GM21390 (cell line): ENCODE data around the gene TFAP2D.

Experiments used
- ATAC-seq: cut with Tn5 transposase; IDR thresholded peaks from one replicate; pipeline ENCODE4 v1.9.1; 2021; ENCODE audit not compliant: unreplicated experiment

Gene TFAP2D

GRCh38 chr6:50718566-50718965, 5.2 kb downstream of the TFAP2D start:
- ATAC-seq: no peak

GRCh38 chr6:50720623-50721022, 7.3 kb downstream of the TFAP2D start:
- ATAC-seq: no peak

- no peak for ATAC-seq
These were observed 8.7 kb downstream of the TFAP2D start for GRCh38 chr6:50721978-50722377.

- no peak for ATAC-seq
These were observed 9.7 kb downstream of the TFAP2D start for GRCh38 chr6:50722829-50723554.

GRCh38 chr6:50724381-50725124, 11.2 kb downstream of the TFAP2D start:
- no peak for ATAC-seq

GRCh38 chr6:50734488-50734887, 21.2 kb downstream of the TFAP2D start:
- no peak for ATAC-seq

- ATAC-seq: no peak
These were observed 28.8 kb downstream of the TFAP2D start for GRCh38 chr6:50742161-50742560.

GRCh38 chr6:50744976-50745375, 31.6 kb downstream of the TFAP2D start:
- ATAC-seq: no peak

GRCh38 chr6:50762798-50763197, 49.5 kb downstream of the TFAP2D start:
- ATAC-seq: no peak

GRCh38 chr6:50778696-50779095, 65.4 kb downstream of the TFAP2D start:
- no peak for ATAC-seq

- ATAC-seq: no peak
These were observed 67.1 kb downstream of the TFAP2D start for GRCh38 chr6:50780382-50780781.

- ATAC-seq: no peak
These were observed 72.6 kb downstream of the TFAP2D start for GRCh38 chr6:50785921-50786320.

GRCh38 chr6:50791900-50792508, 78.7 kb downstream of the TFAP2D start:
- ATAC-seq: peak; percentile 77

- no peak for ATAC-seq
These were observed 79.4 kb downstream of the TFAP2D start for GRCh38 chr6:50792771-50793170.

GRCh38 chr6:50795574-50795973, 82.2 kb downstream of the TFAP2D start:
- ATAC-seq: no peak

- ATAC-seq: no peak
These were observed 91.0 kb downstream of the TFAP2D start for GRCh38 chr6:50804283-50804682.

GRCh38 chr6:50807035-50807434, 93.7 kb downstream of the TFAP2D start:
- no peak for ATAC-seq

GRCh38 chr6:50815436-50816114, 102.2 kb downstream of the TFAP2D start:
- ATAC-seq: peak; percentile 47

- ATAC-seq: peak; percentile 87
These were observed 102.9 kb downstream of the TFAP2D start for GRCh38 chr6:50816115-50816675.

GRCh38 chr6:50816947-50817645, 103.8 kb downstream of the TFAP2D start:
- ATAC-seq: no peak

- no peak for ATAC-seq
These were observed 104.3 kb downstream of the TFAP2D start for GRCh38 chr6:50817646-50817950.
